Suprapubic skin (tissue), 4 donors: ENCODE results near the gene UBXN4. TPM values are rescaled to one million over a fixed set of nuclear protein-coding genes. Genes with fewer than 3 reads are reported as not detected.

Experiments
- DNase-seq, 2 donors: peaks; one replicate each; pipeline ENCODE4 v3.0.0-alpha.2; 2019; ENCODE audit warnings: low spot score in 2 of 2
- H3K27ac ChIP-seq: fragments of 200-600 bp; sonication (generic); one replicate; pipeline ENCODE4 v1.5.1; 2019
- H3K27me3 ChIP-seq: fragments of 200-600 bp; sonication (generic); one replicate; pipeline ENCODE4 v1.5.1; 2019
- H3K36me3 ChIP-seq: fragments of 200-600 bp; sonication (generic); one replicate; pipeline ENCODE4 v1.5.1; 2019
- H3K4me1 ChIP-seq: fragments of 200-600 bp; sonication (generic); one replicate; pipeline ENCODE4 v1.5.1; 2019
- H3K4me3 ChIP-seq: fragments of 200-600 bp; sonication (generic); one replicate; pipeline ENCODE4 v1.5.1; 2019; ENCODE audit warnings: mild to moderate bottlenecking
- H3K9me3 ChIP-seq: fragments of 200-600 bp; sonication (generic); one replicate; pipeline ENCODE4 v1.5.1; 2019
- CTCF ChIP-seq, 2 donors: fragments of 200-600 bp in 1 of 2; fragments of 450-650 bp in 1 of 2; sonication (generic) in 1 of 2; IDR thresholded peaks; one replicate each; pipeline ENCODE4 v1.5.1; 2016 to 2019; ENCODE audit warnings: antibody characterized with exemption in 2 of 2, mild to moderate bottlenecking in 1 of 2, moderate library complexity in 1 of 2
- EP300 ChIP-seq: sonication (generic); formaldehyde crosslinking; IDR thresholded peaks from one replicate; pipeline ENCODE4 v1.6.1; 2017; ENCODE audit warnings: antibody characterized with exemption
- POLR2A ChIP-seq, 2 donors: fragments of 450-650 bp; IDR thresholded peaks; one replicate each; pipeline ENCODE4 v1.6.1; 2017; ENCODE audit warnings: antibody characterized with exemption in 2 of 2, mild to moderate bottlenecking in 2 of 2, moderate library complexity in 2 of 2
- POLR2AphosphoS5 ChIP-seq, 3 donors: sonication (generic); formaldehyde crosslinking; IDR thresholded peaks; one replicate each; pipeline ENCODE4 v1.6.1; 2017; ENCODE audit warnings: antibody characterized with exemption in 3 of 3
- WGBS: methylation state at CpG from one replicate; pipeline ENCODE4 v1.1.5; 2018; 5-methylcytosine and 5-hydroxymethylcytosine counted together
- total RNA-seq, 4 donors: library from RNA; depleted of rRNA; stranded (reverse); fragments of >200 nt; gene quantifications; one replicate each; pipeline ENCODE4 v1.1.0, GENCODE V29; 2016

Gene UBXN4
- total RNA-seq, 4 donors from 2014 or later = 61.7 to 88.3 (median 69.3) TPM

GRCh38 chr2:135797497-135798274 is 56.0 kb downstream of the UBXN4 start:
- peaks cover 4% of the 10 kb centered on the region for H3K9me3 ChIP-seq
- peaks cover 13% of the 10 kb centered on the region for H3K4me1 ChIP-seq
- peak in 1 of 2 donors; percentile 77 for DNase-seq
- H3K27ac ChIP-seq = no peak overlapping the region
- H3K36me3 ChIP-seq = no peaks in the 10 kb centered on the region
- TF ChIP-seq CTCF (IDR thresholded peaks at IDR 0.05) = peak; percentile 64 to 93
- TF ChIP-seq POLR2A (IDR thresholded peaks at IDR 0.05) = no peak
- no peak overlapping the region for H3K4me3 ChIP-seq
- WGBS = 5% methylated on average over 8 of the region's 22 CpGs
- H3K27me3 ChIP-seq = no peaks in the 10 kb centered on the region

GRCh38 chr2:135798275-135798705 is 56.6 kb downstream of the UBXN4 start:
- WGBS = 69% methylated on average over 5 of the region's 5 CpGs
- no peaks in the 10 kb centered on the region for H3K36me3 ChIP-seq

GRCh38 chr2:135798762-135799161 is 57.1 kb downstream of the UBXN4 start:
- 57% methylated on average over 4 of the region's 4 CpGs for WGBS
- Histone ChIP-seq H3K36me3 (no peaks in the 10 kb centered on the region), H3K27ac (no peak overlapping the region), H3K27me3 (no peaks in the 10 kb centered on the region), H3K4me1 (peaks cover 13% of the 10 kb centered on the region), H3K4me3 (no peak overlapping the region), H3K9me3 (peaks cover 4% of the 10 kb centered on the region)
- TF ChIP-seq POLR2AphosphoS5 (IDR thresholded peaks at IDR 0.05) (no peak), EP300 (no peak), POLR2A (IDR thresholded peaks at IDR 0.05) (no peak), CTCF (IDR thresholded peaks at IDR 0.05) (no peak)
- no peak for DNase-seq

More at GRCh38 chr2:135798275-135798705, 56.6 kb downstream of the UBXN4 start:
- no peak for DNase-seq
- no peak overlapping the region for H3K27ac ChIP-seq
- TF ChIP-seq POLR2AphosphoS5 (IDR thresholded peaks at IDR 0.05) (no peak), EP300 (no peak), CTCF (IDR thresholded peaks at IDR 0.05) (no peak)
- H3K4me1 ChIP-seq = peaks cover 13% of the 10 kb centered on the region
- no peak overlapping the region for H3K4me3 ChIP-seq
- peaks cover 4% of the 10 kb centered on the region for H3K9me3 ChIP-seq
- H3K27me3 ChIP-seq = no peaks in the 10 kb centered on the region

- TF ChIP-seq POLR2AphosphoS5 (IDR thresholded peaks at IDR 0.05) = no peak
- no peak for TF ChIP-seq POLR2A (IDR thresholded peaks at IDR 0.05)
- TF ChIP-seq EP300 = no peak
- TF ChIP-seq CTCF (IDR thresholded peaks at IDR 0.05) = no peak
- Histone ChIP-seq H3K36me3 (no peaks in the 10 kb centered on the region), H3K9me3 (peaks cover 4% of the 10 kb centered on the region), H3K27ac (no peak overlapping the region), H3K4me3 (no peak overlapping the region), H3K27me3 (no peaks in the 10 kb centered on the region), H3K4me1 (peaks cover 11% of the 10 kb centered on the region)
- no peak for DNase-seq
- WGBS = 44% methylated on average over 2 of the region's 2 CpGs
Measured at GRCh38 chr2:135799738-135800137, 58.1 kb downstream of the UBXN4 start.

GRCh38 chr2:135800513-135801460 is 59.1 kb downstream of the UBXN4 start:
- TF ChIP-seq EP300 (no peak), POLR2AphosphoS5 (IDR thresholded peaks at IDR 0.05) (no peak), POLR2A (IDR thresholded peaks at IDR 0.05) (no peak), CTCF (IDR thresholded peaks at IDR 0.05) (no peak)
- H3K36me3 ChIP-seq = no peaks in the 10 kb centered on the region
- no peaks in the 10 kb centered on the region for H3K27me3 ChIP-seq
- no peak overlapping the region for H3K4me3 ChIP-seq
- H3K4me1 ChIP-seq = peaks cover 8% of the 10 kb centered on the region
- peaks cover 4% of the 10 kb centered on the region for H3K9me3 ChIP-seq
- no peak overlapping the region for H3K27ac ChIP-seq
- WGBS = 87% methylated on average over 9 of the region's 9 CpGs
- DNase-seq = no peak
